SIG-M5 treated with dmso at 0.1 percent for 504 hours (cell line): ENCODE results near the gene TMPRSS5.
A peak's percentile ranks its signal among the peaks of the same experiment; 100 is the strongest.

Source experiments
- DNase-seq: peaks from one replicate; lab custom pipeline; 2025; ENCODE audit not compliant: unreplicated experiment; lab: John Stamatoyannopoulos, UW

Gene TMPRSS5

GRCh38 chr11:113670149-113670830 is 35.8 kb downstream of the TMPRSS5 start:
- no peak for DNase-seq

GRCh38 chr11:113668255-113668654 is 37.9 kb downstream of the TMPRSS5 start:
- no peak for DNase-seq

DNA sequence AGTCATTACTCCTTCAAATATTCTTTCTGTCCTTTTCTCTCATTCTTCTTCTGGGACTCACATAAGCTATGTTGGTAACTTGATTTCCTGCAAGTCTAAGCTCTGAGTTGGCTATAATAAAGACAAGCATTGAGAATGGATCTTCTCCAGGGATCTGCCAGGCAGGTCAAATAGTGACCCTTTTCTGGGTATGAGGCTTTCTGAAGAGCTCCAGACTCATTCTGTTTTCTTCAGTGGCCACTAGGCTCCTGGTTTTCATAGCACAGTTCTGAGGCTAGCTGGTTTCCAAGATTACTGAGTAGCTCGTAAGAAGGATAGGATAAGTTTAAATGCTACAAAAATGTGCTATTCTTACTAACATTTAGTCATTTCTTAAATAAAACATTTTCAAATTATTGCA is 38.3 kb downstream of the TMPRSS5 start:
- no peak for DNase-seq

DNA sequence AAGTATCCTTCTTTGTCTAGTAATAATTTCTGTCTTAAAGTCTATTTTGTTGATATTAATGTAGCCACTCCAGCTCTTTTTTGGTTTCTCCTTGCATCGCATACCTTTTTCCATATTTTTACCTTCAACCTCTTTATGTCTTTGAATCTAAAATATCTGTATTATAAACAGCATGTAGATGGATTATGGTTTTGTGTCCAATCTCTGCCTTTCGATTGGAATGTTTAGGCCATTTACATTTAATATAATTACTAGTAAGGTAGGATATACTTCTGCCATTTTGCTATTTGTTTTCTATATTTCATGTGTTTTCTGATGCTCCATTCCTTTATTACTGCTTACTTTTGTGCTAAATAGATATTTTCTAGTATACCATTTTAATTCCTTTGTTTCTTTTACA is 39.5 kb downstream of the TMPRSS5 start:
- no peak for DNase-seq

DNA sequence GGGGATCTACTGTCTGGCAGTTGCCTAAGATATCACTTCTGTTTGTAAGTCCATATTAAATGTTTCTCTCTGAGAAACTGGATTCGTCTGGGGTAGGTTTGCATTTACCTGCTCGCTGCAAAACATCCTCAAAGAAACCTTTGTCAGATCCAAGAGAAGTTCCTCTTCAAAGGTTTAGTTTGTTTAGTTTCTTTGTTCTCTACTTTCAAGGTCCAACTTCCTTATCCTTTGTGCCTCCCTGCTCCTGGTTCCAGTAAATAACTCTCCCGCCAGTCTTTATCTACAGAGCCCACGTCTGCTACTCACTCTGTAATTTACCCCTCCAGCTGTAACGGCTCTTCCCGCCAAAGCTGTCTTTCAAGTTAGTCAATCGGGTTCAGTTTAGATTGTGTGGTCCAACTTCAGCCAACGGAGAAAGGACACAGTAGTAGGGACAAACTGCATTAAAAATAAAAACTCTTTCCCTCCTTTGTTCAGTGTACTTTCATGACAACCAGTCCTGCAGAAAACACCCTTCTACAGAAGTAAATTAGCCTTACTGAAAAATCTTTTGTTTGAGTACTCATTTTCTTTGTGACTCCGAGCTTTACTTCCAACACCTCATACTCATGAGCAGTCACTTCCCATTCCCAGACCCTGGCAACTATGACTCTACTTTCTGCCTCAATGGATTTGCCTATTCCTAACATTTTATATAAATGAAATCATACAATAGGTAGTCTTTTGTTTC is 41.0 kb downstream of the TMPRSS5 start:
- no peak for DNase-seq

DNA sequence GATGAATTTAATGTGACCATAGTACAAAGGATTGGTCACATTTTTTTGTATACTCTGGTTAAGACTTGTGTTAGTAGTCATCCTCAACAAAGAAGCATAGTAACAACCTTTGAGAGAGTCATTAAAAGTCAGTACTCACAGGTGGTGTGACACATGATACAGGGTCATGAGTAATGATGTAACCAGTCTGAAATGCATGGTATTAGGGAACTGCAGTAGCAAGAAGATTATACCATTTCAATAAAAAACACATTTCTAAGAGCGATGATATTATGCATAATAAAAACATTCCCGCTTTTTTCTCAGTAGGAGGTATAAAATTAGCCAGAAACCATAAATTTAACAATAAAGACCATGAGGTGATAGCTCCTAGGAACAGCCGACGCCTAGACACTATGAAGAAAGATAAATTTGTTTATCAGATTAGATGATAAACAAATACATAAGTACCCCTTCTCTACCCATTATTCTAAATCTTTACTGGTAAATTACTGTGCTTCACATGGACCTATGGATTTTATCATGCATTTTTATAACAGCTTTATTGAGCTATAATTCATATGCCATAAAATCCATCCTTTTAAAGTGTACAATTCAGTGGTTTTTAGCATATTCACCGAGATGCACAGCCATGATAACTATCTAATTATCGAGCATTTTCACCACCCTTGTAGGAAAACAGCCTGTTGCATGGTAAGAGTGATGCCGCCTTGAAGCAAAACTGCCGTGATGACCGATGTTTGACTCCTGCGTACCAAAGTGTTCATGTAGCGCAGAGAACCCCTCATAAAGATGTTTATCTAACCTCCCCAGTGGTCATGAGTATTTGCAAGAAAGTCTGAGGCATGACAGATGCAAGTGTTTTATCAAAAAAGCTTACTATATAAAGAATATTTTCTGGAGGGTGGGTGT is 41.8 kb downstream of the TMPRSS5 start:
- no peak for DNase-seq

GRCh38 chr11:113663567-113663966 is 42.5 kb downstream of the TMPRSS5 start:
- no peak for DNase-seq

GRCh38 chr11:113655771-113656170 is 50.3 kb downstream of the TMPRSS5 start:
- no peak for DNase-seq

DNA sequence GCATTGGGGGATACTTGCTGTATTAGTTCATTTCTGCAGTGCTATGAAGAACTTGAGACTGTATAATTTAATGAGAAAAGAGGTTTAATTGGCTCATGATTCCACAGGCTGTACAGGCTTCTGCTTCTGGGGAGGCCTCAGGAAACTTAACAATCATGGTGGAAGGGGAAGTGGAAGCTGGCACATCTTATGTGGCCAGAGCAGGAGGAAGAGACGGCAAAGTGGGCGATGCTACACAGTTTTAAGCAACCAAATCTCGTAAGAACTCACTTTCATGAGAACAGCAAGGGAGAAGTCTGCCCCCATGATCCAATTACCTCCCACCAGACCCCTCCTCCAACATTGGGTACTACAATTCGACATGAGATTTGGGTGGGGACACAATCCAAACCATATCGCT is 55.1 kb downstream of the TMPRSS5 start:
- DNase-seq: peak; percentile 1

GRCh38 chr11:113649311-113649710 is 56.8 kb downstream of the TMPRSS5 start:
- DNase-seq: no peak

DNA sequence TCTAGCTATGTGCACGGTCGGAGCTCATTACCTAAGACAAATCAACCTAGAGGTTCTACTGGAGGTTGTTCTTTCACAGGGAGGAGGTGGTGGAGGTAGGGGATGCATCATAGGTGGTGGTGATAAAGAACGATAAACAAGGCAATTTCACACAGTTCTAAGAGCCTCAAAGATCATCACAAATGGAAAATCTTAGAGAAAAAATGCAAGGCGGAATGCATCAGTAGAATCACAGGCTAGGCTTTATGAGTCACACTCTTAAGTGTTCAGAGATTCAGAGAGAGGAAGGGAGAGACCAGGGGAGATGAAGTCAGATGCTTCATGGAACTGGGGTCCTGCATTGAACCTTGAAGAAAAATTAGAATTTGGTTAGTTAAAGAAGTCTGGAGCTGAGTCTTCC is 58.3 kb downstream of the TMPRSS5 start:
- DNase-seq: no peak

GRCh38 chr11:113647108-113647507 is 59.0 kb downstream of the TMPRSS5 start:
- no peak for DNase-seq

- DNase-seq: no peak
Observed at GRCh38 chr11:113645593-113646349, 60.3 kb downstream of the TMPRSS5 start.

DNA sequence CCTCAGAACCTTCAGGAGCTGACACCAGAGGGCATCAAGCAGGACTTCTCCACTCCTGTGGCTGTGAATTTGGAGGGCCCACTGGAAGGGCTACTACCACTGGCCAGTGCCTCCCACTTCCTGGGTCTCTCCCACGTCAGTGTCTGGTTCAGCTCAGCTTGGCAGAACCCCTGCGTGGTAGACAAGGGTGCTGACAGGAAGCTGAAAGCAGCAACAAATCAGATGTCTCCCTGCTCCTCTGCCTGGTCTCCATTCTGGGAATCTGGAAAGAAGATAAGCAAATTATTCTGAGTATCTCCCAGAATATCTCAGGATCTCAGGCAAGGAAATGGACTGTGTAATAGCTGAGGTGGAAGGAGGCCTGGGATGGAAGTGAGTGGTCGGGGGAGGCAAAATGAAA is 61.5 kb downstream of the TMPRSS5 start:
- DNase-seq: no peak

DNA sequence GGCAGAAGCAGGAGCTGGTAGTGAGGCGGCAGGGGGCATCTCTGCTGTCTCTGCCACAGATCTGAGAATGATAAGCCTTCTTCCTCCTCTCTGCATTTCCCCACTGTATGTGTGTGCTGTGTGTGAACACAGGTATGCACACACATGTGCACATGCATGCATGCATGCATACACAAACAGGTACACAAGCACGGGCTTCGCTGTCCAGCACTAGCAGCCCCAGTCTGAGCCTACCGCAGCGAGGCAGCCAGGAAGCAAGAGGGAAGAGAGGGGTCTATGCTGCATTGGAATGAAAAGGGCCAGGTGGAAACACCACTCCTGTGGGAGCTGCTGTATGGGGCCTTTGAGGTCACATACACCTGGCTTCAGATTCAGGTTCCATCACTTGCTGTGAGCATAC is 62.4 kb downstream of the TMPRSS5 start:
- DNase-seq: no peak

- DNase-seq: no peak
Observed at GRCh38 chr11:113643006-113643585, 63.0 kb downstream of the TMPRSS5 start.

GRCh38 chr11:113642090-113642489 is 64.0 kb downstream of the TMPRSS5 start:
- DNase-seq: no peak

GRCh38 chr11:113638376-113638775 is 67.7 kb downstream of the TMPRSS5 start:
- DNase-seq: no peak

DNA sequence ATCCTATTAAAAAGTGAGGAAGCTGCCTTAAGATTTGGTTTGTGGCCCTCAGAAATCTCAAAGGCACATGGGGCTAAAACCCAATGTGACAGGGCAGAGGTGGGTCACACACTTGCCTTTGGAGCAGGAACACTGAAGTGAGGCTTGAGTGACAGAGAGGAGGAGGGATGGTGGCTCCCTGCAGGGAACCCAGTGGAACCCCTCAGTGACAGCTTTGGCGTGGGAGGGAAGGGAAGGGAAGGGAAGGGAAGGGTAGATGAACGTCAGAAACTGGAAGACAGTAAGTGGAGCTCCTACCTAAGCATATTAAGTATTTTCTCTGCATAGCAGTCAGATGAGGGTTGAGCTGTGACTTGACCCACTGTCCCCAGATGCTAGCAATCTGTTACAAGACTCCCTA is 68.5 kb downstream of the TMPRSS5 start:
- no peak for DNase-seq
